AG09319 (cell line): ENCODE results near the gene AFAP1L2.

Experiments used
- DNase-seq: peaks from one replicate; pipeline ENCODE4 v3.0.0-alpha.2; 2010; ENCODE audit warnings: low read depth; ENCODE audit errors: extremely low read depth
- TF ChIP-seq, protein P1 (sequence below): IDR thresholded peaks from 2 replicates; pipeline ENCODE4 v1.5.1; 2011; ENCODE audit warnings: low read depth, mild to moderate bottlenecking, inconsistent platforms, low read length, moderate library complexity

AFAP1L2 gene

DNA sequence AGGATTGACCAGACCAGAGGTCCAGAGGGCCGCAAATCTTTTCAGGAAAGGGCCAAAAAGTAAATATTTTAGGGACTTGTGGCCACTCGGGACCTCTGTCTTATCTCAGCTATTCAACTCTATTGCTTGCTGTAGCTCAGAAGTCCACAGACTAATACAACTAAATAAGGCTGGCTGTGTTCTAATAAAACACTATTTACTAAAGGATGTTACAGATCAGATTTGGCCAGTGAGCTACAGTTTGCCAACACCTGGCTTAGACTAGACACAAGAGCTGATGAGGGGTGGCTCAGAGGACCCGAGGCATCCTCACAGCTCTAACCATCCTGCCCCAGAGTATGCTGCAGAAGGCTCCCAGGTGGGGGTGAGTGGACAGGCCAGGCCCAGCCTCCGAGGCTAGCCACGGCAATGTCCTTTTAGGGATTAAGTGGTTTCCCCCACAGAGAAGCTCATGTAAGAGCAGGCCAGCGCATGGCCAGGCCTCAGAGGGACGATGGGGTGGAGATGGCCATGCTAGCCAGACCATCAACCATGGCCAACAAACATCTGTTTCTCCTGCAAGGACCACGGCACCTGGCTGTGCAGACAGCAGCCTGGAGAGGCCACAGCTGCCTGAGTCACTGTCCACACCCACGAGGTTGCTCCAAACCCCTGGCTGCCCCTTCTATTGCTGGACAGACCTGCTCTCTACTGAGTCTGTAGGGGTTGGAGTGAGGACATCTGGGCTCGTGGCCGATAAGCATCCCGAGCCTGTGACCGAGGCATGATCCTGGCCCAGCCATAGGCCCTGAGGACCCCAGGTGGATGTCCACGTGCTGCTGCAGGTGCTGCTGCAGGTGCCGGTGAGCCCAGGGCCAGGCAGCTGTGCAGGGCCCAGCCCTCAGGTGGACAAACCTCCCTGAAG lies 76.5 kb downstream of the AFAP1L2 start:
- DNase-seq: no peak
- TF ChIP-seq, protein P1, sequence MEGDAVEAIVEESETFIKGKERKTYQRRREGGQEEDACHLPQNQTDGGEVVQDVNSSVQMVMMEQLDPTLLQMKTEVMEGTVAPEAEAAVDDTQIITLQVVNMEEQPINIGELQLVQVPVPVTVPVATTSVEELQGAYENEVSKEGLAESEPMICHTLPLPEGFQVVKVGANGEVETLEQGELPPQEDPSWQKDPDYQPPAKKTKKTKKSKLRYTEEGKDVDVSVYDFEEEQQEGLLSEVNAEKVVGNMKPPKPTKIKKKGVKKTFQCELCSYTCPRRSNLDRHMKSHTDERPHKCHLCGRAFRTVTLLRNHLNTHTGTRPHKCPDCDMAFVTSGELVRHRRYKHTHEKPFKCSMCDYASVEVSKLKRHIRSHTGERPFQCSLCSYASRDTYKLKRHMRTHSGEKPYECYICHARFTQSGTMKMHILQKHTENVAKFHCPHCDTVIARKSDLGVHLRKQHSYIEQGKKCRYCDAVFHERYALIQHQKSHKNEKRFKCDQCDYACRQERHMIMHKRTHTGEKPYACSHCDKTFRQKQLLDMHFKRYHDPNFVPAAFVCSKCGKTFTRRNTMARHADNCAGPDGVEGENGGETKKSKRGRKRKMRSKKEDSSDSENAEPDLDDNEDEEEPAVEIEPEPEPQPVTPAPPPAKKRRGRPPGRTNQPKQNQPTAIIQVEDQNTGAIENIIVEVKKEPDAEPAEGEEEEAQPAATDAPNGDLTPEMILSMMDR: no peak

DNA sequence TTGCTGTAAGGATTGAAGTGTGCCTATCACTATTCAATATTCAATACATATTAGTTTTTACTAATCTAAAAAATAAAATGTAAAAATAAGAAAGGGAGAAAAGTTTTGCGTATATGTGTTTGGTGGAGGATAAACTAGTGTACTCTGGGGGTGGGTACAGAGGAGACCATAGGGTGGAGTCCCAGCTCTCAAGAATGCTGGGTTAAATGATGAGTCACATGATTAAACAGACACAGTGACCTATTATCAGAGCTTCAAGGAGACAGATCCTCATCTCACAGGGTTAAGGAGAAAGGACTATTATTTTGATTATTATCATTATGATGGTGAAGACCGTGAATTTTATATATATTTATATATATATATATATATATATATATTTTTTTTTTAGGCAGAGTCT lies 77.5 kb downstream of the AFAP1L2 start:
- TF ChIP-seq, protein P1: no peak
- DNase-seq: no peak

DNA sequence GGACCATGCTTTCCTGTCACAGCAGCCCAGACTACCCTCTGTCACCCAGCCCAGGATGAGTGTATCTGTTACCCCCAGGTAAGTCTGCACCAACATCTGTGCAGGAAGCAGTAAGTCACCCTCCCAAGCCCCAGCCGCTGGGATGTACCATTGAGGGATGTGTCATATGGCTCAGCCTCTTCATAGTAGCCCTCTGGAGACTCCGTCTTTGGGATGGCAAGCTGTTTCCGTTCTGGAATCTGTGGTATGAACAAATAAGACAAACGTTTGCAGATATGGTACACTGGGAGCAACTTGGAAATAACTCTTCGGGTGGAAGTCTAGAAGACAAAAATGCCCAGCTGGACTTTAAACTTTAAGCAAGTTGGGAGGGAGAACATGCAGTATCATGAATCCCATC lies 81.3 kb downstream of the AFAP1L2 start:
- TF ChIP-seq, protein P1: no peak
- DNase-seq: no peak

DNA sequence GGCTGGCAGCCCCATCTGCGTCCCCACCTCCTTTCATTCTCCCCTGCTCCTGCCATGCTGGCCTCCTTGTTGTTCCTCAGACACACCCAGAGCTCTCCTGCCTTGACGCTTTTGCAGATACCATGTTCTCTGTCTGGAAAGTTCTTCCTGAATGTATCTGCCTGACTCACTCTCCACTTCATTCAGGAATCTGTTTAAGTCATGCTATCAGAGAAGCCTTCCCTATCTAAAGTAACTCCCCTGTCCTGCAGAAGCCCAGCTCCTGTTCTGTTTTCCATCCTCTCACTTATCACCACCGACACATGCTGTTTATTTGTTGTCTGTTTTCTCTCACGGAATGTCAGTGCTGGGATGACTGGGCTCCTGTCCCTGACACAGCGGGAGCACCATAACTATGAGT lies 82.0 kb downstream of the AFAP1L2 start:
- DNase-seq: no peak
- TF ChIP-seq, protein P1: no peak

DNA sequence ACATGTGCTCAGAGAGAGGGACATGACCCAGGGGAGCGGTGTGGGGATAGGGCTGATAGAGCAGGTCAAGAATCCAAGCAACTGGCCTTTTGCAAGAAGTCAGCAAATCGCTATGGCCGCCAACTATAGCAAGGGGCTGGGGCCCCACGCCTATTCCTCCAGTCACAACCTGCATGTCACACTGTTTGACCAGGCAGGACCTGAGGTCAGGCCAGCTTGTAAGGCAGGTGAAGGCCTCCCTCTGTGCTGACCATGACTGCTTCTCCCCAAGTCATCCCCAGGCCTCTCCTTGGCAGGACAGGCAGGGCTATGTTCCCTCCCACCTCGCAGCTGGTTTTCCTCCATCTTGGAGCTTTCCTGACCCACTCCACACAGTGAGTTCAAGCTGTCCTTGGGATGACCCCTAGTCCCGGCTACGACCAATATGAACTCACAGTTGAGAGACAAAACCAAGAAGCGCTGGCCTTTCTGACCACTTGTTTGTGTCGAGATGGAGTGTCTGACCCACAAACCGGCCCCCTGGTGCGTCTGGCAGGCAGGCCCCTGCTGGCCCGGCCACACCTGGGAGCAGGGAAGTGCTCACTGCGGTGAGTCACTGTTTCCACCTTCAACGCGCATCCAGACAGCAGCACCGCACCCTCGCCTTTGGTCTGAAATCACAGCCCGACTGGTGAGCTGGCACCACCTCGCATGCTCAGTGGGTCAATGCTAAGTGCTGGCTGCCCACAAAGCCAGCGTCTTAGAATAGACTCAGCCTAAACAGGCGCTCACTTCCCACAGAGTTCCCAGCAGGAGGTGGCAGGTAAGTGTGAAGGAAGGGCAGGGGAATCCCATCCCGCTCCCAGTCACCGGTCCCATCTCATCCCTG lies 83.8 kb downstream of the AFAP1L2 start:
- TF ChIP-seq, protein P1: no peak
- DNase-seq: no peak

DNA sequence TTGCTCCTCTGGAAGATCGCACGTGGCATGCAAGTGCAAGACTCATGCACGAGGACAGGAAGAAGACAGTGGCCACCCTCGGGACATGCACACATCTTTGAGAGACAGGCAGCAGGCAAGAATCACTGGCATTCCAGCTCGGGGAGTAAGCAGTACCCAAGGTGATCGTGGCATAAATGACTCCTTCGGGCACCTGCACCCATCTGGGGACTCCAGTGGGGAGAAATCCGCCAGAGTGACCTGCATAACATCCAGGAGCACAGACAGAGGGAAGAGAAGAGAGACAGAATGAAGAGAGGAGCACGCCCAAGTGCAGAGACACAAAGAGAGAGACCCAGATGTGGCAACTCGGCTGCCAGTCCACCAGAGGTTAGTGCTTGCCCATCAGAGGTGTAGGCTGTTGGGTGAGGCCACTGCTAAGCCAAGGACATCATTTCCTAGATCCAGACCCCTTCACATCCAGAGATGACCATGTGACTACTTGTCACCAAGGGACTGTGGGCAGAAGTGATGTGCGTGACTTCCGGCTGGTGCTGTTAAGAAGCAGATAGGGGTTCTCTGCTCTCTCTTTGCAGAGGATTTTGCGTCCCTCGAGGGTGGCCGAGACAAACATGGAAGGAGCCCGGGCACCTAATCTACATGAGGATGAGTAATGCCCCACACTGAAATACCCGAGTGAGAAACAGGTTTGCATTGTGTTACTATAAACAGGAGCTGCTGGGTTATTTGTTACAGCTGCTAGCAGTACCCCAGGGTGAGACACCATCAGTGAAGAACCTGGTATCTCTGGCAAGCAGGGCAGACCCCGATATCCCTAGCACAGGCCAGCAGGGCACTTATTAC lies 84.7 kb downstream of the AFAP1L2 start:
- TF ChIP-seq, protein P1: no peak
- DNase-seq: no peak
